Kidney (tissue), 14 donors: ENCODE measurements around the gene FAM13A. TPM values are rescaled to one million over a fixed set of nuclear protein-coding genes. Genes with fewer than 3 reads are reported as not detected.

Experiments used
- DNase-seq, 5 donors: peaks; one replicate each; pipeline ENCODE4 v3.0.0-alpha.2; 2013 to 2020
- FAIRE-seq: peaks from 2 replicates; lab custom pipeline; 2012; peaks lifted over from hg19 to GRCh38; lab: Jason Lieb, UNC
- H3K27ac ChIP-seq, 2 donors: one replicate each; pipeline ENCODE4 v1.7.0; 2013; ENCODE audit warnings: low read depth in 2 of 2, low read length in 2 of 2, inconsistent platforms in 1 of 2
- H3K27me3 ChIP-seq: one replicate; pipeline ENCODE4 v1.7.1; 2013; ENCODE audit warnings: low read length, inconsistent platforms; ENCODE audit not compliant: control insufficient read depth, insufficient read depth
- H3K36me3 ChIP-seq, 3 donors: one replicate each; pipeline versions ENCODE4 v1.7.0 to v1.7.1; 2013; ENCODE audit warnings: low read length in 3 of 3, control low read depth in 1 of 3, inconsistent platforms in 1 of 3; ENCODE audit not compliant: insufficient read depth in 3 of 3, control insufficient read depth in 2 of 3
- H3K4me1 ChIP-seq, 3 donors: one replicate each; pipeline versions ENCODE4 v1.7.0 to v1.7.1; 2013; ENCODE audit warnings: low read length in 3 of 3, inconsistent platforms in 1 of 3, low read depth in 1 of 3; ENCODE audit not compliant: control insufficient read depth in 2 of 3, insufficient read depth in 2 of 3
- H3K4me3 ChIP-seq, 3 donors: one replicate each; pipeline versions ENCODE4 v1.7.0 to v1.8.1; 2013; ENCODE audit warnings: low read length in 3 of 3, control low read depth in 1 of 3, inconsistent platforms in 1 of 3
- H3K9ac ChIP-seq, 3 donors: one replicate each; pipeline versions ENCODE4 v1.7.0 to v1.7.1; 2013; ENCODE audit warnings: low read length in 3 of 3, control low read depth in 1 of 3, inconsistent platforms in 1 of 3
- H3K9me3 ChIP-seq, 3 donors: one replicate each; pipeline versions ENCODE4 v1.7.0 to v1.7.1; 2013; ENCODE audit warnings: low read length in 3 of 3, control low read depth in 1 of 3, inconsistent platforms in 1 of 3; ENCODE audit not compliant: control insufficient read depth in 2 of 3, insufficient read depth in 1 of 3
- CTCF ChIP-seq: IDR thresholded peaks from 3 replicates; pipeline ENCODE4 v1.5.1; 2012; ENCODE audit warnings: mild to moderate bottlenecking, moderate library complexity, borderline replicate concordance; ENCODE audit not compliant: insufficient read depth; ENCODE audit errors: extremely low read depth
- intact Hi-C: fragments of 100-400 bp; cut with DNase I; formaldehyde crosslinking; loops from one replicate; pipeline ENCODE4 v1.11.1; 2022
- polyA plus RNA-seq: library from polyadenylated mRNA; stranded (reverse); fragments of 350-450 nt; fragmentation: Illumina TruSeq; extraction: RNeasy Lipid Tissue Mini Kit (QIAGEN cat#74804); gene quantifications from one replicate; pipeline ENCODE4 v1.2.3, GENCODE V29; 2014; ENCODE audit warnings: low read depth, low replicate concordance; ENCODE audit not compliant: insufficient read depth
- total RNA-seq: library from RNA; stranded (reverse); fragmentation: NEBNext Ultra II Directional; extraction: Animal tissue kit (Norgen Biotek cat#: 25700); gene quantifications from one replicate; pipeline ENCODE4 v1.2.1, GENCODE V29; 2021
- donor health status: control.
- donor health status: control.
- donor health status: control.
- donor health status: control.
- donor health status: control.
- donor health status: DM: yes; HTN: yes; CAD: no.
- donor health status: Normal renal cell carcinoma (clear cell type).

The FAM13A gene
- total and polyA plus RNA-seq, 2 donors from 2014 or later: 12.9 to 48.3 TPM

- H3K36me3 ChIP-seq: no peaks in the 10 kb centered on the region
- H3K9me3 ChIP-seq: no peaks in the 10 kb centered on the region
- intact Hi-C loops: no loop called here
- no peaks in the 10 kb centered on the region for H3K4me1 ChIP-seq
- no peaks in the 10 kb centered on the region for H3K27me3 ChIP-seq
- TF ChIP-seq CTCF: no peak
- H3K27ac ChIP-seq: no peak overlapping the region
- no peak overlapping the region for H3K4me3 ChIP-seq
- DNase-seq (no peak), FAIRE-seq (no peak)
- H3K9ac ChIP-seq: no peak overlapping the region
These were observed 213.8 kb downstream of the FAM13A start for GRCh38 chr4:88843067-88843685.

- DNase-seq (no peak), FAIRE-seq (no peak)
- intact Hi-C loops: no loop called here
- Histone ChIP-seq H3K9me3 (no peaks in the 10 kb centered on the region), H3K27ac (no peak overlapping the region), H3K27me3 (no peaks in the 10 kb centered on the region), H3K36me3 (no peaks in the 10 kb centered on the region), H3K4me1 (no peaks in the 10 kb centered on the region), H3K9ac (no peak overlapping the region), H3K4me3 (no peak overlapping the region)
- no peak for TF ChIP-seq CTCF
These were observed 215.3 kb downstream of the FAM13A start for GRCh38 chr4:88841635-88842034.

GRCh38 chr4:88836216-88836615, 220.8 kb downstream of the FAM13A start:
- no peaks in the 10 kb centered on the region for H3K9me3 ChIP-seq
- H3K36me3 ChIP-seq: no peaks in the 10 kb centered on the region
- intact Hi-C loops: no loop called here
- no peak for TF ChIP-seq CTCF
- H3K9ac ChIP-seq: no peak overlapping the region
- FAIRE-seq: no peak
- no peak for DNase-seq
- H3K27me3 ChIP-seq: no peaks in the 10 kb centered on the region
- no peaks in the 10 kb centered on the region for H3K4me1 ChIP-seq
- H3K27ac ChIP-seq: no peak overlapping the region
- no peak overlapping the region for H3K4me3 ChIP-seq

GRCh38 chr4:88831031-88831430, 226.0 kb downstream of the FAM13A start:
- TF ChIP-seq CTCF: no peak
- no peaks in the 10 kb centered on the region for H3K4me1 ChIP-seq
- H3K9ac ChIP-seq: no peak overlapping the region
- no peaks in the 10 kb centered on the region for H3K27me3 ChIP-seq
- DNase-seq (no peak), FAIRE-seq (no peak)
- intact Hi-C loops: no loop called here
- H3K4me3 ChIP-seq: no peak overlapping the region
- H3K9me3 ChIP-seq: no peaks in the 10 kb centered on the region
- no peaks in the 10 kb centered on the region for H3K36me3 ChIP-seq
- no peak overlapping the region for H3K27ac ChIP-seq
